WTC11 (cell line): ENCODE data around the gene FAM43A. TPM values are rescaled to one million over a fixed set of nuclear protein-coding genes. Genes with fewer than 3 reads are reported as not detected.
A peak's percentile ranks its signal among the peaks of the same experiment; 100 is the strongest.

Experiments used
- ATF1 ChIP-seq: sonication (generic); formaldehyde crosslinking; IDR thresholded peaks from 2 replicates; pipeline ENCODE4 v1.8.1; 2023; ENCODE audit warnings: mild to moderate bottlenecking, moderate library complexity, missing genetic modification reagents
- EMX1 ChIP-seq: fragments of 250-450 bp; sonication (Bioruptor Pico); IDR thresholded peaks from 2 replicates; pipeline ENCODE4 v1.8.0; 2021; ENCODE audit warnings: mild to moderate bottlenecking
- ESRRA ChIP-seq: sonication (generic); formaldehyde crosslinking; IDR thresholded peaks from 2 replicates; pipeline ENCODE4 v1.8.1; 2022; ENCODE audit warnings: mild to moderate bottlenecking, missing genetic modification reagents, borderline replicate concordance
- ETV6 ChIP-seq: sonication (generic); formaldehyde crosslinking; IDR thresholded peaks from 2 replicates; pipeline ENCODE4 v1.8.1; 2022; ENCODE audit warnings: mild to moderate bottlenecking, missing genetic modification reagents
- FOXK1 ChIP-seq: sonication (generic); formaldehyde crosslinking; IDR thresholded peaks from 2 replicates; pipeline ENCODE4 v1.8.0; 2022; ENCODE audit warnings: mild to moderate bottlenecking, moderate library complexity, missing genetic modification reagents
- GABPB1 ChIP-seq: sonication (generic); formaldehyde crosslinking; IDR thresholded peaks from 2 replicates; pipeline ENCODE4 v1.8.1; 2023; ENCODE audit warnings: mild to moderate bottlenecking, missing genetic modification reagents
- GTF2I ChIP-seq: fragments of 250-450 bp; sonication (Bioruptor Pico); conservative IDR thresholded peaks from 2 replicates; pipeline ENCODE4 v1.4.0; 2021; ENCODE audit warnings: mild to moderate bottlenecking
- MXD4 ChIP-seq: fragments of 250-450 bp; sonication (Bioruptor Pico); IDR thresholded peaks from 2 replicates; pipeline ENCODE4 v1.8.0; 2021; ENCODE audit warnings: mild to moderate bottlenecking, moderate library complexity, borderline replicate concordance
- NR2C2 ChIP-seq: sonication (generic); formaldehyde crosslinking; IDR thresholded peaks from 2 replicates; pipeline ENCODE4 v1.8.0; 2022; ENCODE audit warnings: mild to moderate bottlenecking, missing genetic modification reagents
- RORB ChIP-seq: fragments of 250-450 bp; sonication (Bioruptor Pico); IDR thresholded peaks from 2 replicates; pipeline ENCODE4 v1.9.0; 2021; ENCODE audit warnings: mild to moderate bottlenecking
- SP1 ChIP-seq: sonication (generic); formaldehyde crosslinking; conservative IDR thresholded peaks from 2 replicates; pipeline ENCODE4 v1.8.1; 2022; ENCODE audit warnings: missing genetic modification reagents
- TCF7 ChIP-seq: sonication (generic); formaldehyde crosslinking; IDR thresholded peaks from 2 replicates; pipeline ENCODE4 v1.8.0; 2022; ENCODE audit warnings: mild to moderate bottlenecking, low read depth, missing genetic modification reagents, moderate library complexity
- ZBTB21 ChIP-seq: sonication (generic); formaldehyde crosslinking; IDR thresholded peaks from 2 replicates; pipeline ENCODE4 v1.8.1; 2023; ENCODE audit warnings: mild to moderate bottlenecking, missing genetic modification reagents, borderline replicate concordance
- ZNF263 ChIP-seq: sonication (generic); formaldehyde crosslinking; IDR thresholded peaks from 2 replicates; pipeline ENCODE4 v1.8.1; 2022; ENCODE audit warnings: low read depth, mild to moderate bottlenecking, moderate library complexity, missing genetic modification reagents
- ZNF317 ChIP-seq: sonication (generic); formaldehyde crosslinking; IDR thresholded peaks from 2 replicates; pipeline ENCODE4 v1.8.1; 2023; ENCODE audit warnings: low read depth, mild to moderate bottlenecking, moderate library complexity, missing genetic modification reagents, borderline replicate concordance
- ZNF416 ChIP-seq: fragments of 250-450 bp; sonication (Bioruptor Pico); IDR thresholded peaks from 2 replicates; pipeline ENCODE4 v1.9.0; 2021; ENCODE audit warnings: mild to moderate bottlenecking, inconsistent platforms
- ZNF671 ChIP-seq: fragments of 250-450 bp; sonication (Bioruptor Pico); IDR thresholded peaks from 2 replicates; pipeline ENCODE4 v1.8.0; 2021; ENCODE audit warnings: mild to moderate bottlenecking
- total RNA-seq: library from RNA; stranded (reverse); gene quantifications from 3 replicates; pipeline ENCODE4 v1.2.3, GENCODE V29; 2021
- TF ChIP-seq, protein P1 (sequence below): sonication (generic); formaldehyde crosslinking; IDR thresholded peaks from 2 replicates; pipeline ENCODE4 v1.8.1; 2023; ENCODE audit warnings: mild to moderate bottlenecking, missing genetic modification reagents, moderate library complexity
- TF ChIP-seq, protein P2 (sequence below): sonication (generic); formaldehyde crosslinking; IDR thresholded peaks from 2 replicates; pipeline ENCODE4 v1.8.1; 2023; ENCODE audit warnings: mild to moderate bottlenecking, missing genetic modification reagents, moderate library complexity
- TF ChIP-seq, protein P3 (sequence below): sonication (generic); formaldehyde crosslinking; IDR thresholded peaks from 2 replicates; pipeline ENCODE4 v1.8.0; 2023; ENCODE audit warnings: mild to moderate bottlenecking, missing genetic modification reagents
- TF ChIP-seq, protein P4 (sequence below): sonication (generic); formaldehyde crosslinking; IDR thresholded peaks from 2 replicates; pipeline ENCODE4 v1.8.0; 2023; ENCODE audit warnings: missing genetic modification reagents
- TF ChIP-seq, protein P5 (sequence below): sonication (generic); formaldehyde crosslinking; IDR thresholded peaks from 2 replicates; pipeline ENCODE4 v1.8.0; 2023; ENCODE audit warnings: missing genetic modification reagents, mild to moderate bottlenecking, borderline replicate concordance
- TF ChIP-seq, protein P6 (sequence below): sonication (generic); formaldehyde crosslinking; IDR thresholded peaks from 2 replicates; pipeline ENCODE4 v1.8.1; 2022; ENCODE audit warnings: mild to moderate bottlenecking, missing genetic modification reagents, moderate library complexity, borderline replicate concordance
- TF ChIP-seq, protein P7 (sequence below): sonication (generic); formaldehyde crosslinking; conservative IDR thresholded peaks from 2 replicates; pipeline ENCODE4 v1.8.1; 2023; ENCODE audit warnings: mild to moderate bottlenecking, low read depth, missing genetic modification reagents, moderate library complexity
- TF ChIP-seq, protein P8 (sequence below): sonication (generic); formaldehyde crosslinking; conservative IDR thresholded peaks from 2 replicates; pipeline ENCODE4 v1.8.1; 2022; ENCODE audit warnings: mild to moderate bottlenecking, missing genetic modification reagents

The FAM43A gene
- total RNA-seq, 1 experiment from 2014 or later, result 2.6 TPM

DNA sequence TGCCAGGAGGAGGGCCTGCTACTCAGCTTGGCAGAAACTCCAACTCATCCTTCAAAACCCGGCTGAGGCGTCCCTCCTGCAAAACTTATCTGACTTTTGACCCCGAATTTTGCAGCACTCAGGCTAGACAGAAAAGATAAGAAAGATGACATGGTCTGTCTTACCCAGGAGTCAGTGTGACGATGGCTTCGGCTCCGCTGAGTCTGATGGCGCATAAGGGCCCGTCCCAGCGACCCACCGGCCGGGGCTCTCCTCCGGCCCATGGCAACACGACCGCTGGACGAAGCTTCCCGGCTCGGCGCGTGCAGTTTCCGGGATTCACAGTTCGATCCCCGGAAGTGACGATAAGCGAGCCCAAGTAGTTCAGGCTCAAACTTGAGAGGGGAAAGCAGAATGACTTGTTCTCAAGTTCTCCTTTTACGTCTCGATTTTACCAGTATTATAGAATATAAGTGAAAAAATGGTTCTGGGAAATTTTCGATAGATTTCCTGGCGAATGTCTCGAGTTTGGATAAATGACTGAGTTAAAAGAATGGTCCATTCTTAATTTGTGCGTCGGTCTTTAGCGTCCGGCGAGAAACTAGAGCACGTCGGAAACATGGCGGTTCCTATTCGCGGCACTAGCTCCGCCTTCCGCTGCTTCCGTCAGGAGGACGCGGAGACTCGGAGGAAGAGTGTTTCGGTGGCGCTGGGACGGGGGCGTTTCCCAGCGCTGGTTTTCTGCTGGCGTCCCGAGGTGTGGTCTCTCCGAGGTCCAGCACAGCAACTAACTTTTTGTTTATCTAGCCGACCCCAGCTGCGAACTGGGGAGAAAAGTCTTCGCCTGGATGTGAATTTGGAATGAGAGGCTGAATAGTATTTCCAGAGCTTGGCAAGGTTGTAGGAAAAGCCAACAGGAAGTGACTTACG, 13.5 kb upstream of the FAM43A start, which contains the start of gene LSG1 (continued):
- TF ChIP-seq, protein P1, sequence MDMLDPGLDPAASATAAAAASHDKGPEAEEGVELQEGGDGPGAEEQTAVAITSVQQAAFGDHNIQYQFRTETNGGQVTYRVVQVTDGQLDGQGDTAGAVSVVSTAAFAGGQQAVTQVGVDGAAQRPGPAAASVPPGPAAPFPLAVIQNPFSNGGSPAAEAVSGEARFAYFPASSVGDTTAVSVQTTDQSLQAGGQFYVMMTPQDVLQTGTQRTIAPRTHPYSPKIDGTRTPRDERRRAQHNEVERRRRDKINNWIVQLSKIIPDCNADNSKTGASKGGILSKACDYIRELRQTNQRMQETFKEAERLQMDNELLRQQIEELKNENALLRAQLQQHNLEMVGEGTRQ, result no peak
- TF ChIP-seq ZNF416 (CRISPR knock-in tag) (no peak), ZBTB21 (no peak), ATF1 (CRISPR knock-in tag) (no peak), NR2C2 (CRISPR knock-in tag) (no peak), MXD4 (CRISPR knock-in tag) (no peak), ESRRA (CRISPR knock-in tag) (no peak), RORB (CRISPR knock-in tag) (no peak), ZNF317 (CRISPR knock-in tag) (no peak), GABPB1 (peak; percentile 57), SP1 (CRISPR knock-in tag) (peak; percentile 92), ZNF671 (CRISPR knock-in tag) (no peak), FOXK1 (CRISPR knock-in tag) (peak; percentile 68), GTF2I (CRISPR knock-in tag) (no peak), EMX1 (CRISPR knock-in tag) (no peak), TCF7 (CRISPR knock-in tag) (no peak), ETV6 (0 out of 2 replicates have a peak, but pooled peaks have one; percentile 38), ZNF263 (no peak)
- TF ChIP-seq, protein P2, sequence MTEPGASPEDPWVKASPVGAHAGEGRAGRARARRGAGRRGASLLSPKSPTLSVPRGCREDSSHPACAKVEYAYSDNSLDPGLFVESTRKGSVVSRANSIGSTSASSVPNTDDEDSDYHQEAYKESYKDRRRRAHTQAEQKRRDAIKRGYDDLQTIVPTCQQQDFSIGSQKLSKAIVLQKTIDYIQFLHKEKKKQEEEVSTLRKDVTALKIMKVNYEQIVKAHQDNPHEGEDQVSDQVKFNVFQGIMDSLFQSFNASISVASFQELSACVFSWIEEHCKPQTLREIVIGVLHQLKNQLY (CRISPR knock-in tag), result no peak
- TF ChIP-seq, protein P3, sequence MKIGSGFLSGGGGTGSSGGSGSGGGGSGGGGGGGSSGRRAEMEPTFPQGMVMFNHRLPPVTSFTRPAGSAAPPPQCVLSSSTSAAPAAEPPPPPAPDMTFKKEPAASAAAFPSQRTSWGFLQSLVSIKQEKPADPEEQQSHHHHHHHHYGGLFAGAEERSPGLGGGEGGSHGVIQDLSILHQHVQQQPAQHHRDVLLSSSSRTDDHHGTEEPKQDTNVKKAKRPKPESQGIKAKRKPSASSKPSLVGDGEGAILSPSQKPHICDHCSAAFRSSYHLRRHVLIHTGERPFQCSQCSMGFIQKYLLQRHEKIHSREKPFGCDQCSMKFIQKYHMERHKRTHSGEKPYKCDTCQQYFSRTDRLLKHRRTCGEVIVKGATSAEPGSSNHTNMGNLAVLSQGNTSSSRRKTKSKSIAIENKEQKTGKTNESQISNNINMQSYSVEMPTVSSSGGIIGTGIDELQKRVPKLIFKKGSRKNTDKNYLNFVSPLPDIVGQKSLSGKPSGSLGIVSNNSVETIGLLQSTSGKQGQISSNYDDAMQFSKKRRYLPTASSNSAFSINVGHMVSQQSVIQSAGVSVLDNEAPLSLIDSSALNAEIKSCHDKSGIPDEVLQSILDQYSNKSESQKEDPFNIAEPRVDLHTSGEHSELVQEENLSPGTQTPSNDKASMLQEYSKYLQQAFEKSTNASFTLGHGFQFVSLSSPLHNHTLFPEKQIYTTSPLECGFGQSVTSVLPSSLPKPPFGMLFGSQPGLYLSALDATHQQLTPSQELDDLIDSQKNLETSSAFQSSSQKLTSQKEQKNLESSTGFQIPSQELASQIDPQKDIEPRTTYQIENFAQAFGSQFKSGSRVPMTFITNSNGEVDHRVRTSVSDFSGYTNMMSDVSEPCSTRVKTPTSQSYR, result no peak
- TF ChIP-seq, protein P4, sequence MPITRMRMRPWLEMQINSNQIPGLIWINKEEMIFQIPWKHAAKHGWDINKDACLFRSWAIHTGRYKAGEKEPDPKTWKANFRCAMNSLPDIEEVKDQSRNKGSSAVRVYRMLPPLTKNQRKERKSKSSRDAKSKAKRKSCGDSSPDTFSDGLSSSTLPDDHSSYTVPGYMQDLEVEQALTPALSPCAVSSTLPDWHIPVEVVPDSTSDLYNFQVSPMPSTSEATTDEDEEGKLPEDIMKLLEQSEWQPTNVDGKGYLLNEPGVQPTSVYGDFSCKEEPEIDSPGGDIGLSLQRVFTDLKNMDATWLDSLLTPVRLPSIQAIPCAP (CRISPR knock-in tag), result no peak
- TF ChIP-seq, protein P5, sequence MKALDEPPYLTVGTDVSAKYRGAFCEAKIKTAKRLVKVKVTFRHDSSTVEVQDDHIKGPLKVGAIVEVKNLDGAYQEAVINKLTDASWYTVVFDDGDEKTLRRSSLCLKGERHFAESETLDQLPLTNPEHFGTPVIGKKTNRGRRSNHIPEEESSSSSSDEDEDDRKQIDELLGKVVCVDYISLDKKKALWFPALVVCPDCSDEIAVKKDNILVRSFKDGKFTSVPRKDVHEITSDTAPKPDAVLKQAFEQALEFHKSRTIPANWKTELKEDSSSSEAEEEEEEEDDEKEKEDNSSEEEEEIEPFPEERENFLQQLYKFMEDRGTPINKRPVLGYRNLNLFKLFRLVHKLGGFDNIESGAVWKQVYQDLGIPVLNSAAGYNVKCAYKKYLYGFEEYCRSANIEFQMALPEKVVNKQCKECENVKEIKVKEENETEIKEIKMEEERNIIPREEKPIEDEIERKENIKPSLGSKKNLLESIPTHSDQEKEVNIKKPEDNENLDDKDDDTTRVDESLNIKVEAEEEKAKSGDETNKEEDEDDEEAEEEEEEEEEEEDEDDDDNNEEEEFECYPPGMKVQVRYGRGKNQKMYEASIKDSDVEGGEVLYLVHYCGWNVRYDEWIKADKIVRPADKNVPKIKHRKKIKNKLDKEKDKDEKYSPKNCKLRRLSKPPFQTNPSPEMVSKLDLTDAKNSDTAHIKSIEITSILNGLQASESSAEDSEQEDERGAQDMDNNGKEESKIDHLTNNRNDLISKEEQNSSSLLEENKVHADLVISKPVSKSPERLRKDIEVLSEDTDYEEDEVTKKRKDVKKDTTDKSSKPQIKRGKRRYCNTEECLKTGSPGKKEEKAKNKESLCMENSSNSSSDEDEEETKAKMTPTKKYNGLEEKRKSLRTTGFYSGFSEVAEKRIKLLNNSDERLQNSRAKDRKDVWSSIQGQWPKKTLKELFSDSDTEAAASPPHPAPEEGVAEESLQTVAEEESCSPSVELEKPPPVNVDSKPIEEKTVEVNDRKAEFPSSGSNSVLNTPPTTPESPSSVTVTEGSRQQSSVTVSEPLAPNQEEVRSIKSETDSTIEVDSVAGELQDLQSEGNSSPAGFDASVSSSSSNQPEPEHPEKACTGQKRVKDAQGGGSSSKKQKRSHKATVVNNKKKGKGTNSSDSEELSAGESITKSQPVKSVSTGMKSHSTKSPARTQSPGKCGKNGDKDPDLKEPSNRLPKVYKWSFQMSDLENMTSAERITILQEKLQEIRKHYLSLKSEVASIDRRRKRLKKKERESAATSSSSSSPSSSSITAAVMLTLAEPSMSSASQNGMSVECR (CRISPR knock-in tag), result peak; percentile 74; the same call in 1 of the 2 replicates
- TF ChIP-seq, protein P6, sequence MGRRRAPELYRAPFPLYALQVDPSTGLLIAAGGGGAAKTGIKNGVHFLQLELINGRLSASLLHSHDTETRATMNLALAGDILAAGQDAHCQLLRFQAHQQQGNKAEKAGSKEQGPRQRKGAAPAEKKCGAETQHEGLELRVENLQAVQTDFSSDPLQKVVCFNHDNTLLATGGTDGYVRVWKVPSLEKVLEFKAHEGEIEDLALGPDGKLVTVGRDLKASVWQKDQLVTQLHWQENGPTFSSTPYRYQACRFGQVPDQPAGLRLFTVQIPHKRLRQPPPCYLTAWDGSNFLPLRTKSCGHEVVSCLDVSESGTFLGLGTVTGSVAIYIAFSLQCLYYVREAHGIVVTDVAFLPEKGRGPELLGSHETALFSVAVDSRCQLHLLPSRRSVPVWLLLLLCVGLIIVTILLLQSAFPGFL (CRISPR knock-in tag), result no peak
- TF ChIP-seq, protein P7, sequence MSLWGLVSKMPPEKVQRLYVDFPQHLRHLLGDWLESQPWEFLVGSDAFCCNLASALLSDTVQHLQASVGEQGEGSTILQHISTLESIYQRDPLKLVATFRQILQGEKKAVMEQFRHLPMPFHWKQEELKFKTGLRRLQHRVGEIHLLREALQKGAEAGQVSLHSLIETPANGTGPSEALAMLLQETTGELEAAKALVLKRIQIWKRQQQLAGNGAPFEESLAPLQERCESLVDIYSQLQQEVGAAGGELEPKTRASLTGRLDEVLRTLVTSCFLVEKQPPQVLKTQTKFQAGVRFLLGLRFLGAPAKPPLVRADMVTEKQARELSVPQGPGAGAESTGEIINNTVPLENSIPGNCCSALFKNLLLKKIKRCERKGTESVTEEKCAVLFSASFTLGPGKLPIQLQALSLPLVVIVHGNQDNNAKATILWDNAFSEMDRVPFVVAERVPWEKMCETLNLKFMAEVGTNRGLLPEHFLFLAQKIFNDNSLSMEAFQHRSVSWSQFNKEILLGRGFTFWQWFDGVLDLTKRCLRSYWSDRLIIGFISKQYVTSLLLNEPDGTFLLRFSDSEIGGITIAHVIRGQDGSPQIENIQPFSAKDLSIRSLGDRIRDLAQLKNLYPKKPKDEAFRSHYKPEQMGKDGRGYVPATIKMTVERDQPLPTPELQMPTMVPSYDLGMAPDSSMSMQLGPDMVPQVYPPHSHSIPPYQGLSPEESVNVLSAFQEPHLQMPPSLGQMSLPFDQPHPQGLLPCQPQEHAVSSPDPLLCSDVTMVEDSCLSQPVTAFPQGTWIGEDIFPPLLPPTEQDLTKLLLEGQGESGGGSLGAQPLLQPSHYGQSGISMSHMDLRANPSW (CRISPR knock-in tag), result no peak
- TF ChIP-seq, protein P8, sequence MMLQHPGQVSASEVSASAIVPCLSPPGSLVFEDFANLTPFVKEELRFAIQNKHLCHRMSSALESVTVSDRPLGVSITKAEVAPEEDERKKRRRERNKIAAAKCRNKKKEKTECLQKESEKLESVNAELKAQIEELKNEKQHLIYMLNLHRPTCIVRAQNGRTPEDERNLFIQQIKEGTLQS (CRISPR knock-in tag), result no peak
